GM18909 (cell line): Measurements from ENCODE around the gene THAP8.

Experiments
- ATAC-seq: cut with Tn5 transposase; IDR thresholded peaks from one replicate; pipeline ENCODE4 v1.9.1; 2021; ENCODE audit warnings: mild to moderate bottlenecking; ENCODE audit not compliant: unreplicated experiment, poor library complexity

Gene THAP8

DNA sequence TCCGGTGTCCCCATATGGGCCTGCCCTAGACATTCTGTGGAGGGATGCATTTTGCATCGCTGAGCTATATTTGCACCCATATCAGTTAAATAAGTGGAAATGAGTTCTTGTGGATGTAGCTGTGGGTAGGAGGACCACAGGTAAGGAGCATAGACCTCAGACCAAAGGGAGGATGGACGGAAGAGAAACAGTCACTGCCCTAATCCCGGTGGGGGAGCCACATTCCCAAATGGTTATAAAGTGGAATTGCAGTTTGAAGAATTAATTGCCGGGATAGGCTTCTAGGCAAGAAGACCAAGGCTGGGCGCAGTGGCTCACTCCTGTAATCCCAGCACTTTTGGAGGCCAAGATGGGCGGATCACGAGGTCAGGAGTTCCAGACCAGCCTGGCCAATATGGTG lies 57.3 kb downstream of the THAP8 start:
- ATAC-seq: no peak

DNA sequence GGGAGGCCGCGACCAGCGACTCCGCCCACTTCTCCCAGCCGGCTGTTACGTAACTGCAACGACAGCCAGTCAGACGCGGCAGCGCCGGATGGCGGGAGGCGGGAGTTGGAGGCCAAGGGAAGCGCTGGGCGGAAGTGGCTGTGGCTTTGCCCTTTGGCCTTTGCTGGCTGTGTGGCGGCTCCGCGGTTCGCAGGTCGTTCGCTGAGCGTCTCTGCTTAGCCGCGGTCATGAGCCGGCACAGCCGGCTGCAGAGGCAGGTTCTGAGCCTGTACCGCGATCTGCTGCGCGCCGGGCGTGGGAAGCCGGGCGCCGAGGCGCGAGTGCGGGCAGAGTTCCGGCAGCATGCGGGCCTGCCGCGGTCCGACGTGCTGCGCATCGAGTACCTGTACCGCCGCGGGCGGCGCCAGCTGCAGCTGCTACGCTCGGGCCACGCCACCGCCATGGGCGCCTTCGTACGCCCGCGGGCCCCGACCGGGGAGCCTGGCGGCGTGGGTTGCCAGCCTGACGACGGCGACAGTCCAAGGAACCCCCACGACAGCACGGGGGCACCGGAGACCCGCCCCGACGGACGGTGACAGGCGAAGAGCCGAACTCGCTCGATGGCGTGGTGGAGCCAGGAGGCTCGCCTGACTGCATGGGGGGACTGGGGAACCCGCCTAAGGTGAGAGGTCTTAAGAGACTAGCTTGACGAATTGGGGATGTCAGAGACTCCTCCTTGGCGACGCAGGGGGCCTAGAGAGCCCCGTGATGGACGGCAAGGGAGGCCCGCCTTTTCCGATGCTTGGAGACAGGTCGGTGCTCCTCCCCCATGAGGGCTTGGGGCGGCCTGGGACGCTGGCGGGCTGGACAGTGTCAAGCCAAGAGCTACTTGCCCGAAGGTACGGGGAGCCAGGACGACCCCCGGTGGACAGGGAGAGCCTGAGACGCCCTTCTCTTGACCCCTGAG lies 58.8 kb downstream of the THAP8 start, which contains the start of gene SDHAF1:
Gene SDHAF1 (plus strand): TSS at position 141 of the 946 bp plus-strand sequence. CDS start 87 bp downstream, at position 228.
- peak; percentile 84 for ATAC-seq

GRCh38 chr19:35993923-35994598 lies 60.0 kb downstream of the THAP8 start:
- no peak for ATAC-seq

DNA sequence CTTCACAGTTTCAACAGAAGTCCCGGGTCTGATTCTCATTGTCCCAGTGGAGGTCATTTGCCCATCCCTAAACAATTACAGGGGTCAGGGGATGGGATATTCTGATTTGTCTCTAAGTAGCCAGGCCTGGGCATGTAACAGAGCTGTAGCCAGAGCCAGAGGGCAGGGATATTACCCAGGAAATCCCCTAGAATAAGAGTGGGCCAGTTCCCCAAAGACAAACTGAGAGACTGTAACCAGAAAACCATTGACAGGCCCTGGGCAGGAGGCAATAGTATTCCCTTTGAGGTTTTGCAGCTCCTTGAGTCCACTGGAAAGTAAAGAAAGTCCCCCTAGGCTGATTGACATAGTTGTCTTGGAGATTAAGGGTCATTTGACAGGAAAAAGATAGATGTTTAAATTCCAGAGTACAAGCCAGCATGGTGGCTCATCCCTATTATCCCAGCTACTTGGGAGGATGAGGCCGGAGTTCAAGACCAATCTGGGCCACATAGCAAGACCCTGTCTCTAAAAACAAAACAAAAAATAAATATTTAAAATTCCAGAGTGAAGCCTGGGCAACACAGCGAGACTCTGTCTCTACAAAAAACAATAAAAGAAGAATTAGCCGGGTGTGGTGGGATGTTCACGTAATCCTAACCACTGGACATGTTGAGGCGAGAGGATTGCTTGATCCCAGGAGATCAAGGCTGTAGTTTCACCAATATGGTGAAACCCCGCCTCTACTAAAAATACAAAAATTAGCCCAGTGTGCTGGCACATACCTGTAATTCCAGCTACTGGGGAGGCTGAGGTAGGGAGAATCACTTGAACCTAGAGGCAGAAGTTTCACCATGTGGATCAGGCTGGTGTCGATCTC lies 60.9 kb downstream of the THAP8 start:
- no peak for ATAC-seq

GRCh38 chr19:35991731-35992450 lies 62.2 kb downstream of the THAP8 start:
- ATAC-seq: no peak

- no peak for ATAC-seq
Measured at GRCh38 chr19:35990771-35991730, 63.0 kb downstream of the THAP8 start.

- no peak for ATAC-seq
Measured at GRCh38 chr19:35990156-35990555, 63.9 kb downstream of the THAP8 start.

- no peak for ATAC-seq
Measured at GRCh38 chr19:35988824-35989223, 65.3 kb downstream of the THAP8 start.

GRCh38 chr19:35987571-35987896 lies 66.6 kb downstream of the THAP8 start:
- no peak for ATAC-seq

GRCh38 chr19:35986664-35987570 lies 67.2 kb downstream of the THAP8 start:
- ATAC-seq: no peak

- no peak for ATAC-seq
Measured at GRCh38 chr19:35986111-35986510, 68.0 kb downstream of the THAP8 start.
